Fibroblast of lung (primary cell): ENCODE data around the gene KLHL12. TPM values are rescaled to one million over a fixed set of nuclear protein-coding genes. Genes with fewer than 3 reads are reported as not detected.

Experiments
- DNase-seq, 2 donors: peaks; one replicate each; pipeline versions ENCODE4 v3.0.0 to v3.0.0-alpha.2; 2010; ENCODE audit warnings: low read depth in 2 of 2
- H2AFZ ChIP-seq: 2 replicates; pipeline ENCODE4 v1.5.1; 2012; ENCODE audit warnings: low read length, control low read depth, inconsistent platforms
- H3K27ac ChIP-seq: 2 replicates; pipeline ENCODE4 v1.5.1; 2011; ENCODE audit warnings: low read length, control low read depth; ENCODE audit not compliant: insufficient read depth
- H3K27me3 ChIP-seq: 2 replicates; pipeline ENCODE4 v1.5.1; 2011; ENCODE audit warnings: mild to moderate bottlenecking, low read length; ENCODE audit not compliant: control insufficient read depth, insufficient read depth
- H3K36me3 ChIP-seq: 2 replicates; pipeline ENCODE4 v1.5.1; 2011; ENCODE audit warnings: low read length; ENCODE audit not compliant: control insufficient read depth, insufficient read depth
- H3K4me1 ChIP-seq: 2 replicates; pipeline ENCODE4 v1.5.1; 2011; ENCODE audit warnings: low read length; ENCODE audit not compliant: control insufficient read depth, insufficient read depth; ENCODE audit errors: extremely low read depth
- H3K4me2 ChIP-seq: 2 replicates; pipeline ENCODE4 v1.5.1; 2011; ENCODE audit warnings: low read length, control low read depth; ENCODE audit not compliant: insufficient read depth; ENCODE audit errors: extremely low read depth
- H3K4me3 ChIP-seq, 4 experiments: fragments of 200-600 bp in 1 of 4; sonication (generic) in 1 of 4; replicated peaks in 1 of 4; 2 replicates each; pipeline ENCODE4 v1.5.1; 2011 to 2016; ENCODE audit warnings: low read length in 4 of 4, low read depth in 3 of 4, mild to moderate bottlenecking in 3 of 4, control low read depth in 2 of 4, inconsistent platforms in 1 of 4, mixed read lengths in 1 of 4; ENCODE audit not compliant: insufficient read depth in 1 of 4; ENCODE audit errors: control extremely low read depth in 1 of 4
- H3K79me2 ChIP-seq: 2 replicates; pipeline ENCODE4 v1.5.1; 2012; ENCODE audit warnings: mild to moderate bottlenecking, low read length, inconsistent platforms; ENCODE audit not compliant: control insufficient read depth, insufficient read depth
- H3K9ac ChIP-seq: 2 replicates; pipeline ENCODE4 v1.5.1; 2011; ENCODE audit warnings: mild to moderate bottlenecking, low read length, control low read depth; ENCODE audit not compliant: insufficient read depth
- H3K9me3 ChIP-seq: 2 replicates; pipeline ENCODE4 v1.5.1; 2012; ENCODE audit warnings: low read depth, low read length; ENCODE audit not compliant: control insufficient read depth, insufficient read depth
- H4K20me1 ChIP-seq: 2 replicates; pipeline ENCODE4 v1.5.1; 2011; ENCODE audit warnings: low read length; ENCODE audit not compliant: control insufficient read depth, insufficient read depth; ENCODE audit errors: extremely low read depth
- EZH2 ChIP-seq: IDR thresholded peaks from 2 replicates; pipeline ENCODE4 v1.5.1; 2012; ENCODE audit warnings: low read length, control low read depth, mild to moderate bottlenecking; ENCODE audit errors: missing control alignments
- polyA plus RNA-seq, 2 donors: library from polyadenylated mRNA; depleted of rRNA in 1 of 2; stranded (reverse) in 1 of 2; unstranded in 1 of 2; fragments of >200 nt; gene quantifications; 2 replicates each; pipeline ENCODE4 v1.2.1, GENCODE V29; 2011 to 2012; ENCODE audit warnings: missing spikeins in 1 of 2
- total RNA-seq: library from RNA; depleted of rRNA; stranded (reverse); fragments of >200 nt; gene quantifications from 2 replicates; pipeline ENCODE4 v1.2.1, GENCODE V29; 2014
- TF ChIP-seq, protein P1 (sequence below), 2 donors: IDR thresholded peaks in 1 of 2; conservative IDR thresholded peaks in 1 of 2; 1 replicate in 1 of 2; 2 replicates in 1 of 2; pipeline ENCODE4 v1.5.1; 2011 to 2012; ENCODE audit warnings: low read length in 2 of 2, control low read depth in 1 of 2, inconsistent platforms in 1 of 2, low read depth in 1 of 2, mild to moderate bottlenecking in 1 of 2

Gene KLHL12
- total and polyA plus RNA-seq, 2 donors (not counting 1 experiment from before 2014, with no cell fraction given): 46.3 to 55.5 TPM

DNA sequence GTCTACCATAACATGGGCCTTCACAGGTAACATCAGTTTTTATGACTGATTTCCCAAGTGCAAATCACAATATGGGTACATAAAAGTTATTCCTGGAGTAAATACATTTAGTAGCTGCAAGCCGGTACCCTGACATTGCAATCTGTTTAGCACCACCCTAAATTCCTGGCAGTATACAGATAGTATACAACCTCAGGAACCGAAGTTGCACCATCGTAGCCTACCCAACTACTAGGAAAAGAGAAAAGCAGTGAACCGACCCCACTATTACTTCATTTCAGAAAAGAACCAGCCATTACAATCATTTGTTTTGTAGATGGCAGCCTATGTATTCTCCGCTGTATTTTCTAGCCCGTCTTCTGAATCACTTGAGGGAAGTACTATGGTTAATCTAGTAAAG lies 29.9 kb upstream of the KLHL12 start:
- peak overlapping the region; percentile 88 to 96 (median 93) for H3K4me3 ChIP-seq
- H3K9ac ChIP-seq: no peak overlapping the region
- no peak overlapping the region for H2AFZ ChIP-seq
- peaks cover 49% of the 10 kb centered on the region for H3K79me2 ChIP-seq
- DNase-seq: no peak
- no peaks in the 10 kb centered on the region for H3K36me3 ChIP-seq
- peaks cover 2% of the 10 kb centered on the region for H4K20me1 ChIP-seq
- H3K4me1 ChIP-seq: peaks cover 12% of the 10 kb centered on the region
- H3K4me2 ChIP-seq: peak overlapping the region; percentile 90
- H3K27ac ChIP-seq: no peak overlapping the region
- TF ChIP-seq EZH2: no peak
- TF ChIP-seq, protein P1, sequence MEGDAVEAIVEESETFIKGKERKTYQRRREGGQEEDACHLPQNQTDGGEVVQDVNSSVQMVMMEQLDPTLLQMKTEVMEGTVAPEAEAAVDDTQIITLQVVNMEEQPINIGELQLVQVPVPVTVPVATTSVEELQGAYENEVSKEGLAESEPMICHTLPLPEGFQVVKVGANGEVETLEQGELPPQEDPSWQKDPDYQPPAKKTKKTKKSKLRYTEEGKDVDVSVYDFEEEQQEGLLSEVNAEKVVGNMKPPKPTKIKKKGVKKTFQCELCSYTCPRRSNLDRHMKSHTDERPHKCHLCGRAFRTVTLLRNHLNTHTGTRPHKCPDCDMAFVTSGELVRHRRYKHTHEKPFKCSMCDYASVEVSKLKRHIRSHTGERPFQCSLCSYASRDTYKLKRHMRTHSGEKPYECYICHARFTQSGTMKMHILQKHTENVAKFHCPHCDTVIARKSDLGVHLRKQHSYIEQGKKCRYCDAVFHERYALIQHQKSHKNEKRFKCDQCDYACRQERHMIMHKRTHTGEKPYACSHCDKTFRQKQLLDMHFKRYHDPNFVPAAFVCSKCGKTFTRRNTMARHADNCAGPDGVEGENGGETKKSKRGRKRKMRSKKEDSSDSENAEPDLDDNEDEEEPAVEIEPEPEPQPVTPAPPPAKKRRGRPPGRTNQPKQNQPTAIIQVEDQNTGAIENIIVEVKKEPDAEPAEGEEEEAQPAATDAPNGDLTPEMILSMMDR (conservative IDR thresholded peaks at IDR 0.05 in 1 of 2, IDR thresholded peaks at IDR 0.05 in 1 of 2; ENCODE audit: low read depth in 1 of 2, low read length in 2 of 2): no peak
- no peaks in the 10 kb centered on the region for H3K9me3 ChIP-seq
- H3K27me3 ChIP-seq: no peaks in the 10 kb centered on the region

DNA sequence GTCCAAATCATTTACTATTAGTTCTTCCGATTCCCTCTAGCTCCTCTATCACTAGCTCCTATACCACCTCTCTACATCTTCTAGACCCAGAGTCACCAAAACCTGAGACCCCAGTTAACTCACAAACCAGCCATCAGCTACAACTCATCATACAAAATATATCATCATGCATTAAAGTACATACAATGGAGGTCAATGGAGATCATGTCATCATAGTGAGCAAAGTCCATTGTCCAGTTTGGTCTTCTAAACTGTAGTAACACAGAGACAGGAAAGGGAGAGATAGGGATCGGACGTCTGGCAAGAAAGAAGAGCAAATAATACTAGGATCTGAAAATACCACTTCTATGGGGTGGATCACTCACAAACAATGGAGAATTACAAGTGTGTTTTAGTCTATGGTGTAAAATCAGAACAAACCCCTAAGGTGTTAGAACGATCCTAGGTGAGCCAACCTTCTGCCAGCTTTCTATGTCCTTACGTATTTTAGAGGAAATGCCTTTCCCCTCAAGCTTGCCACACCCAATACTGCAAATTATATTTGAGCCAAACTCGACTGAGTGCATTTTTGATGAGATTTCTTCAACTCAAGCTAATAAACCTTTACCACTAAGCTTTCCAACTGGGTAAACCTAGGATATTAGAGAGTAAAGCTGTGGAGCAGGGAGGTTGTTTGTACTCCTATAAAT lies 27.2 kb upstream of the KLHL12 start:
- H4K20me1 ChIP-seq: peaks cover 2% of the 10 kb centered on the region
- no peaks in the 10 kb centered on the region for H3K27me3 ChIP-seq
- no peak overlapping the region for H3K9ac ChIP-seq
- DNase-seq: no peak
- no peak for TF ChIP-seq EZH2
- TF ChIP-seq, protein P1 (conservative IDR thresholded peaks at IDR 0.05 in 1 of 2, IDR thresholded peaks at IDR 0.05 in 1 of 2; ENCODE audit: low read depth in 1 of 2, low read length in 2 of 2): no peak
- H3K79me2 ChIP-seq: peaks cover 52% of the 10 kb centered on the region
- H3K36me3 ChIP-seq: no peaks in the 10 kb centered on the region
- H3K4me3 ChIP-seq: no peak overlapping the region
- H2AFZ ChIP-seq: no peak overlapping the region
- H3K9me3 ChIP-seq: no peaks in the 10 kb centered on the region
- H3K4me1 ChIP-seq: peaks cover 11% of the 10 kb centered on the region
- no peak overlapping the region for H3K4me2 ChIP-seq
- no peak overlapping the region for H3K27ac ChIP-seq

DNA sequence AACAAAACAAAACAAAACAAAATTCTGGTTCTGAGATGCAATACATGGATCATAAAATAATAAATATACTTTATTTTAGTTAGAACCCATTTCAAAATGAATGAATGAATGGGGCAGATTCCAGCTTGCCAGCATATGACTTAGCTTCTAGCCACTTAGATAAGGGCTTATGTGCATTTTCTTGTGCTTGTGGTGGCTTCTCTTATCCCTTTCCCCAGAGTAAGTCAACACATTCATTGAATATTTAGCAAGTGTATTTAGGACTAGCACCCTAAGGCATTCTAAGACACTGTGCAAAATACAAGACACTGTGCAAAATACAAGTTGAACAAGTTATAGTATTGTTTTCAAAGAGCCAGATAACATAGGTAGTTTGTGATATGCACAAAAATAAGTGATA lies 26.4 kb upstream of the KLHL12 start:
- Histone ChIP-seq H3K4me3 (no peak overlapping the region), H3K27ac (no peak overlapping the region), H4K20me1 (peaks cover 2% of the 10 kb centered on the region), H3K36me3 (no peaks in the 10 kb centered on the region), H3K27me3 (no peaks in the 10 kb centered on the region), H3K9me3 (no peaks in the 10 kb centered on the region), H3K79me2 (peaks cover 52% of the 10 kb centered on the region), H2AFZ (no peak overlapping the region), H3K4me1 (peaks cover 3% of the 10 kb centered on the region), H3K9ac (no peak overlapping the region), H3K4me2 (no peak overlapping the region)
- no peak for DNase-seq
- TF ChIP-seq EZH2: no peak
- TF ChIP-seq, protein P1 (conservative IDR thresholded peaks at IDR 0.05 in 1 of 2, IDR thresholded peaks at IDR 0.05 in 1 of 2; ENCODE audit: low read depth in 1 of 2, low read length in 2 of 2): no peak
